ENCODE data around the gene SH2B3.

- peak in 5 of 12 donors; percentile 8 to 39 (median 28) for TF ChIP-seq CTCF (IDR thresholded peaks at IDR 0.05)
- no peak for TF ChIP-seq POLR2A (IDR thresholded peaks at IDR 0.05)
Observed at GRCh38 chr12:111424793-111425251, 19.1 kb downstream of the SH2B3 start.

All from heart left ventricle (tissue), 13 donors.